ENCODE results near the gene CYTH2. TPM values are rescaled to one million over a fixed set of nuclear protein-coding genes. Genes with fewer than 3 reads are reported as not detected.

CYTH2 gene
- total RNA-seq, 1 donor from 2014 or later: 67.1 TPM

- Histone ChIP-seq H3K9me3 (ENCODE audit: insufficient read depth, low read depth, low read length) (no peaks in the 10 kb centered on the region), H3K27me3 (ENCODE audit: insufficient read depth, low read length) (no peaks in the 10 kb centered on the region), H3K4me1 (ENCODE audit: insufficient read depth, low read length) (peaks cover 11% of the 10 kb centered on the region), H3K4me2 (ENCODE audit: low read length) (no peak overlapping the region), H2AFZ (ENCODE audit: low read depth, low read length) (no peak overlapping the region), H3K27ac (ENCODE audit: low read depth, low read length) (no peak overlapping the region), H3K4me3 (ENCODE audit: insufficient read depth, low read depth, low read length) (no peak overlapping the region), H3K79me2 (ENCODE audit: insufficient read depth, low read length) (no peaks in the 10 kb centered on the region), H4K20me1 (ENCODE audit: insufficient read depth, low read length) (no peaks in the 10 kb centered on the region), H3K36me3 (ENCODE audit: insufficient read depth, low read length) (peaks cover 2% of the 10 kb centered on the region), H3K9ac (ENCODE audit: low read length) (no peak overlapping the region)
- TF ChIP-seq CTCF (IDR thresholded peaks at IDR 0.05; ENCODE audit: insufficient read depth, low read depth, low read length) (no peak), EZH2 (IDR thresholded peaks at IDR 0.05; ENCODE audit: insufficient read depth, low read length) (no peak)
- Mint-ChIP-seq H3K27ac (ENCODE audit: unreplicated experiment) (no peak overlapping the region), H3K27me3 (ENCODE audit: low read depth, unreplicated experiment) (no peaks in the 10 kb centered on the region), H3K9me3 (ENCODE audit: unreplicated experiment) (no peaks in the 10 kb centered on the region), H3K4me1 (ENCODE audit: low read depth, unreplicated experiment) (peaks cover 10% of the 10 kb centered on the region), H3K4me3 (ENCODE audit: unreplicated experiment) (no peak overlapping the region), H3K36me3 (ENCODE audit: low read depth, unreplicated experiment) (peaks cover 7% of the 10 kb centered on the region)
- no peak for DNase-seq (ENCODE audit: low read depth)
- no peak for FAIRE-seq
These were observed 40.5 kb upstream of the CYTH2 start for GRCh38 chr19:48428670-48429069.

- peaks cover 8% of the 10 kb centered on the region for H3K36me3 Mint-ChIP-seq (ENCODE audit: low read depth, unreplicated experiment)
- TF ChIP-seq CTCF (IDR thresholded peaks at IDR 0.05; ENCODE audit: insufficient read depth, low read depth, low read length) (no peak), EZH2 (IDR thresholded peaks at IDR 0.05; ENCODE audit: insufficient read depth, low read length) (no peak)
- H3K4me1 ChIP-seq (ENCODE audit: insufficient read depth, low read length): no peaks in the 10 kb centered on the region
- H3K27ac Mint-ChIP-seq (ENCODE audit: unreplicated experiment): no peak overlapping the region
- H3K27me3 ChIP-seq (ENCODE audit: insufficient read depth, low read length): no peaks in the 10 kb centered on the region
- no peaks in the 10 kb centered on the region for H3K36me3 ChIP-seq (ENCODE audit: insufficient read depth, low read length)
- H3K9me3 Mint-ChIP-seq (ENCODE audit: unreplicated experiment): no peaks in the 10 kb centered on the region
- H2AFZ ChIP-seq (ENCODE audit: low read depth, low read length): no peak overlapping the region
- H3K9me3 ChIP-seq (ENCODE audit: insufficient read depth, low read depth, low read length): no peaks in the 10 kb centered on the region
- H3K9ac ChIP-seq (ENCODE audit: low read length): no peak overlapping the region
- no peak overlapping the region for H3K27ac ChIP-seq (ENCODE audit: low read depth, low read length)
- peaks cover 7% of the 10 kb centered on the region for H3K27me3 Mint-ChIP-seq (ENCODE audit: low read depth, unreplicated experiment)
- no peak overlapping the region for H3K4me3 Mint-ChIP-seq (ENCODE audit: unreplicated experiment)
- H3K4me1 Mint-ChIP-seq (ENCODE audit: low read depth, unreplicated experiment): no peaks in the 10 kb centered on the region
- H3K4me2 ChIP-seq (ENCODE audit: low read length): no peak overlapping the region
- H3K79me2 ChIP-seq (ENCODE audit: insufficient read depth, low read length): no peaks in the 10 kb centered on the region
- no peaks in the 10 kb centered on the region for H4K20me1 ChIP-seq (ENCODE audit: insufficient read depth, low read length)
- FAIRE-seq (no peak), DNase-seq (ENCODE audit: low read depth) (no peak)
- H3K4me3 ChIP-seq (ENCODE audit: insufficient read depth, low read depth, low read length): no peak overlapping the region
These were observed 35.8 kb upstream of the CYTH2 start for GRCh38 chr19:48433337-48433736.

GRCh38 chr19:48436586-48436985 is 32.6 kb upstream of the CYTH2 start:
- H3K9ac ChIP-seq (ENCODE audit: low read length): no peak overlapping the region
- Mint-ChIP-seq H3K4me1 (ENCODE audit: low read depth, unreplicated experiment) (no peaks in the 10 kb centered on the region), H3K9me3 (ENCODE audit: unreplicated experiment) (no peaks in the 10 kb centered on the region), H3K27me3 (ENCODE audit: low read depth, unreplicated experiment) (peaks cover 7% of the 10 kb centered on the region), H3K27ac (ENCODE audit: unreplicated experiment) (no peak overlapping the region), H3K4me3 (ENCODE audit: unreplicated experiment) (no peak overlapping the region), H3K36me3 (ENCODE audit: low read depth, unreplicated experiment) (peaks cover 9% of the 10 kb centered on the region)
- TF ChIP-seq CTCF (IDR thresholded peaks at IDR 0.05; ENCODE audit: insufficient read depth, low read depth, low read length) (no peak), EZH2 (IDR thresholded peaks at IDR 0.05; ENCODE audit: insufficient read depth, low read length) (no peak)
- no peaks in the 10 kb centered on the region for H3K79me2 ChIP-seq (ENCODE audit: insufficient read depth, low read length)
- H3K4me1 ChIP-seq (ENCODE audit: insufficient read depth, low read length): no peaks in the 10 kb centered on the region
- FAIRE-seq: no peak
- H3K27ac ChIP-seq (ENCODE audit: low read depth, low read length): no peak overlapping the region
- H3K4me2 ChIP-seq (ENCODE audit: low read length): no peak overlapping the region
- H4K20me1 ChIP-seq (ENCODE audit: insufficient read depth, low read length): no peaks in the 10 kb centered on the region
- peaks cover 3% of the 10 kb centered on the region for H3K27me3 ChIP-seq (ENCODE audit: insufficient read depth, low read length)
- H2AFZ ChIP-seq (ENCODE audit: low read depth, low read length): no peak overlapping the region
- H3K36me3 ChIP-seq (ENCODE audit: insufficient read depth, low read length): no peaks in the 10 kb centered on the region
- no peak for DNase-seq (ENCODE audit: low read depth)
- H3K9me3 ChIP-seq (ENCODE audit: insufficient read depth, low read depth, low read length): no peaks in the 10 kb centered on the region
- H3K4me3 ChIP-seq (ENCODE audit: insufficient read depth, low read depth, low read length): no peak overlapping the region

Measured in astrocyte (in vitro differentiated cells and primary cell).